ENCODE measurements around the gene HRAS. TPM values are rescaled to one million over a fixed set of nuclear protein-coding genes. Genes with fewer than 3 reads are reported as not detected.

Gene HRAS
- total and polyA plus RNA-seq, 10 of the 15 experiments (the other 5 are each of a cell fraction or from before 2014, with no cell fraction given) = 2.8 to 72.4 (median 31.7) TPM

- Histone ChIP-seq H3K9ac (ENCODE audit: control insufficient read depth, insufficient read depth, low read length) (no peak overlapping the region), H3K9me3 (replicated peaks; ENCODE audit: control insufficient read depth, insufficient read depth, low read length) (no peaks in the 10 kb centered on the region), H3K79me2 (ENCODE audit: control insufficient read depth, insufficient read depth, low read length) (no peaks in the 10 kb centered on the region), H3K36me3 (ENCODE audit: control insufficient read depth in 2 of 2, insufficient read depth in 2 of 2, low read length in 1 of 2) (no peaks in the 10 kb centered on the region), H3K27ac (ENCODE audit: control insufficient read depth, insufficient read depth) (no peak overlapping the region), H3K4me2 (ENCODE audit: control insufficient read depth, insufficient read depth) (no peak overlapping the region), H3K4me1 (ENCODE audit: control insufficient read depth, insufficient read depth, low read length) (peaks cover 20% of the 10 kb centered on the region), H3K27me3 (replicated peaks in 1 of 2; ENCODE audit: control insufficient read depth in 2 of 2, insufficient read depth in 2 of 2, low read length in 1 of 2) (no peaks in the 10 kb centered on the region), H4K20me1 (ENCODE audit: control insufficient read depth, insufficient read depth) (peaks cover 4% of the 10 kb centered on the region; the same call in 1 of the 2 replicates), H3K4me3 (no peak overlapping the region), H2AFZ (ENCODE audit: control insufficient read depth, low read depth, low read length) (no peak overlapping the region)
- intact Hi-C loops (cut with micrococcal nuclease; ENCODE audit: unreplicated experiment) = no loop called here
- no peak for FAIRE-seq
- ChIA-PET SMC1A (ENCODE audit: uncharacterized antibody, unreplicated experiment) (no interaction called here), RAD21 (ENCODE audit: unreplicated experiment) (no interaction called here), POLR2A (no interaction called here), CTCF (no interaction called here)
- 56% methylated on average over 8 of the region's 8 CpGs for WGBS (ENCODE audit: insufficient coverage, insufficient replicate concordance, low lambda C conversion rate, missing lambda C conversion rate)
- in situ Hi-C loops (cut with MboI) = no loop called here
- no peak for ATAC-seq
- no peak for DNase-seq (ENCODE audit: low read depth, low spot score)
- no TSS peak for BruUV-seq (replicated peaks)
- TF ChIP-seq, protein P1, sequence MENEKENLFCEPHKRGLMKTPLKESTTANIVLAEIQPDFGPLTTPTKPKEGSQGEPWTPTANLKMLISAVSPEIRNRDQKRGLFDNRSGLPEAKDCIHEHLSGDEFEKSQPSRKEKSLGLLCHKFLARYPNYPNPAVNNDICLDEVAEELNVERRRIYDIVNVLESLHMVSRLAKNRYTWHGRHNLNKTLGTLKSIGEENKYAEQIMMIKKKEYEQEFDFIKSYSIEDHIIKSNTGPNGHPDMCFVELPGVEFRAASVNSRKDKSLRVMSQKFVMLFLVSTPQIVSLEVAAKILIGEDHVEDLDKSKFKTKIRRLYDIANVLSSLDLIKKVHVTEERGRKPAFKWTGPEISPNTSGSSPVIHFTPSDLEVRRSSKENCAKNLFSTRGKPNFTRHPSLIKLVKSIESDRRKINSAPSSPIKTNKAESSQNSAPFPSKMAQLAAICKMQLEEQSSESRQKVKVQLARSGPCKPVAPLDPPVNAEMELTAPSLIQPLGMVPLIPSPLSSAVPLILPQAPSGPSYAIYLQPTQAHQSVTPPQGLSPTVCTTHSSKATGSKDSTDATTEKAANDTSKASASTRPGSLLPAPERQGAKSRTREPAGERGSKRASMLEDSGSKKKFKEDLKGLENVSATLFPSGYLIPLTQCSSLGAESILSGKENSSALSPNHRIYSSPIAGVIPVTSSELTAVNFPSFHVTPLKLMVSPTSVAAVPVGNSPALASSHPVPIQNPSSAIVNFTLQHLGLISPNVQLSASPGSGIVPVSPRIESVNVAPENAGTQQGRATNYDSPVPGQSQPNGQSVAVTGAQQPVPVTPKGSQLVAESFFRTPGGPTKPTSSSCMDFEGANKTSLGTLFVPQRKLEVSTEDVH (IDR thresholded peaks at IDR 0.05; ENCODE audit: low read depth, partially characterized antibody) = no peak
- TF ChIP-seq MXI1 (IDR thresholded peaks at IDR 0.05; ENCODE audit: low read depth, low read length) (no peak), E4F1 (IDR thresholded peaks at IDR 0.05; ENCODE audit: borderline replicate concordance, partially characterized antibody) (no peak), FOXK2 (IDR thresholded peaks at IDR 0.05) (no peak), CUX1 (IDR thresholded peaks at IDR 0.05; ENCODE audit: insufficient replicate concordance, low read depth, low read length) (no peak), TAF1 (IDR thresholded peaks at IDR 0.05; ENCODE audit: borderline replicate concordance, low read depth, low read length) (no peak), MYB (IDR thresholded peaks at IDR 0.05; ENCODE audit: borderline replicate concordance, low read depth, low read length) (no peak), DPF2 (IDR thresholded peaks at IDR 0.05) (no peak)
- TF ChIP-seq, protein P2, sequence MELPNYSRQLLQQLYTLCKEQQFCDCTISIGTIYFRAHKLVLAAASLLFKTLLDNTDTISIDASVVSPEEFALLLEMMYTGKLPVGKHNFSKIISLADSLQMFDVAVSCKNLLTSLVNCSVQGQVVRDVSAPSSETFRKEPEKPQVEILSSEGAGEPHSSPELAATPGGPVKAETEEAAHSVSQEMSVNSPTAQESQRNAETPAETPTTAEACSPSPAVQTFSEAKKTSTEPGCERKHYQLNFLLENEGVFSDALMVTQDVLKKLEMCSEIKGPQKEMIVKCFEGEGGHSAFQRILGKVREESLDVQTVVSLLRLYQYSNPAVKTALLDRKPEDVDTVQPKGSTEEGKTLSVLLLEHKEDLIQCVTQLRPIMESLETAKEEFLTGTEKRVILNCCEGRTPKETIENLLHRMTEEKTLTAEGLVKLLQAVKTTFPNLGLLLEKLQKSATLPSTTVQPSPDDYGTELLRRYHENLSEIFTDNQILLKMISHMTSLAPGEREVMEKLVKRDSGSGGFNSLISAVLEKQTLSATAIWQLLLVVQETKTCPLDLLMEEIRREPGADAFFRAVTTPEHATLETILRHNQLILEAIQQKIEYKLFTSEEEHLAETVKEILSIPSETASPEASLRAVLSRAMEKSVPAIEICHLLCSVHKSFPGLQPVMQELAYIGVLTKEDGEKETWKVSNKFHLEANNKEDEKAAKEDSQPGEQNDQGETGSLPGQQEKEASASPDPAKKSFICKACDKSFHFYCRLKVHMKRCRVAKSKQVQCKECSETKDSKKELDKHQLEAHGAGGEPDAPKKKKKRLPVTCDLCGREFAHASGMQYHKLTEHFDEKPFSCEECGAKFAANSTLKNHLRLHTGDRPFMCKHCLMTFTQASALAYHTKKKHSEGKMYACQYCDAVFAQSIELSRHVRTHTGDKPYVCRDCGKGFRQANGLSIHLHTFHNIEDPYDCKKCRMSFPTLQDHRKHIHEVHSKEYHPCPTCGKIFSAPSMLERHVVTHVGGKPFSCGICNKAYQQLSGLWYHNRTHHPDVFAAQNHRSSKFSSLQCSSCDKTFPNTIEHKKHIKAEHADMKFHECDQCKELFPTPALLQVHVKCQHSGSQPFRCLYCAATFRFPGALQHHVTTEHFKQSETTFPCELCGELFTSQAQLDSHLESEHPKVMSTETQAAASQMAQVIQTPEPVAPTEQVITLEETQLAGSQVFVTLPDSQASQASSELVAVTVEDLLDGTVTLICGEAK (IDR thresholded peaks at IDR 0.05; ENCODE audit: borderline replicate concordance) = no peak
These were observed 4.7 kb upstream of the HRAS start for GRCh38 chr11:539971-540481.
